ENCODE data around the gene C2CD5. TPM values are rescaled to one million over a fixed set of nuclear protein-coding genes. Genes with fewer than 3 reads are reported as not detected.

The C2CD5 gene
- total RNA-seq, 1 experiment from 2014 or later: 22.9 TPM

GRCh38 chr12:22538311-22538710, 6.0 kb downstream of the C2CD5 start:
- CTCF ChIA-PET: no interaction called here
- Histone ChIP-seq H3K4me1 (ENCODE audit: control insufficient read depth in 1 of 2, insufficient read depth in 2 of 2, low read length in 2 of 2) (peaks cover 0 to 3% of the 10 kb centered on the region in 2 experiments; a peak in 2 of 4 replicates), H2AFZ (ENCODE audit: low read depth, low read length, poor library complexity, severe bottlenecking) (no peak overlapping the region), H3K9ac (ENCODE audit: low read length) (no peak overlapping the region), H4K20me1 (ENCODE audit: insufficient read depth) (no peaks in the 10 kb centered on the region), H3K9me3 (ENCODE audit: control insufficient read depth in 1 of 2, insufficient read depth in 1 of 2, low read depth in 1 of 2, low read length in 2 of 2) (no peaks in the 10 kb centered on the region), H3K27me3 (ENCODE audit: insufficient read depth, low read length) (no peaks in the 10 kb centered on the region), H3K4me3 (replicated peaks in 1 of 2; ENCODE audit: low read depth in 1 of 2, low read length in 2 of 2) (no peak overlapping the region), H3K79me2 (ENCODE audit: insufficient read depth, low read length) (peaks cover 6% of the 10 kb centered on the region), H3K9me2 (ENCODE audit: insufficient read depth) (no peaks in the 10 kb centered on the region), H3K4me2 (ENCODE audit: low read length) (no peak overlapping the region), H3K36me3 (ENCODE audit: control insufficient read depth in 1 of 2, insufficient read depth in 2 of 2, low read length in 2 of 2) (peaks cover 0 to 2% of the 10 kb centered on the region in 2 experiments; a peak in 1 of 4 replicates), H3K27ac (ENCODE audit: low read depth, low read length) (no peak overlapping the region)
- BruUV-seq (replicated peaks): no TSS peak
- DNase-seq (ENCODE audit: low read depth, low spot score) (no peak), ATAC-seq (no peak)
- POLR2A ChIA-PET: no interaction called here
- intact Hi-C loops (cut with micrococcal nuclease): no loop called here
- no peak for TF ChIP-seq ZBTB33 (IDR thresholded peaks at IDR 0.05; ENCODE audit: extremely low read depth, insufficient replicate concordance, low read length)
- TF ChIP-seq JUND (IDR thresholded peaks at IDR 0.05): no peak
- no peak for TF ChIP-seq TCF7L2 (IDR thresholded peaks at IDR 0.05; ENCODE audit: borderline replicate concordance, extremely low read depth, insufficient read depth, insufficient read length)
- no peak for TF ChIP-seq CTCF (IDR thresholded peaks at IDR 0.05 in 2 of 3, conservative IDR thresholded peaks at IDR 0.05 in 1 of 3; ENCODE audit: borderline replicate concordance in 1 of 3, insufficient read depth in 1 of 3, low read depth in 2 of 3, low read length in 2 of 3)
- TF ChIP-seq RAD21 (IDR thresholded peaks at IDR 0.05; ENCODE audit: low read depth): no peak
- TF ChIP-seq CBX3 (IDR thresholded peaks at IDR 0.05; ENCODE audit: low read depth): no peak
- TF ChIP-seq MAX (IDR thresholded peaks at IDR 0.05): no peak
- TF ChIP-seq POLR2AphosphoS5 (IDR thresholded peaks at IDR 0.05; ENCODE audit: low read depth, low read length): no peak
- no peak for TF ChIP-seq ELF1 (IDR thresholded peaks at IDR 0.05; ENCODE audit: borderline replicate concordance, low read depth)
- TF ChIP-seq REST (IDR thresholded peaks at IDR 0.05; ENCODE audit: low read depth): no peak
- no peak for TF ChIP-seq SRF (IDR thresholded peaks at IDR 0.05; ENCODE audit: low read depth)
- no peak for TF ChIP-seq EZH2 (IDR thresholded peaks at IDR 0.05)
- no peak for TF ChIP-seq ZFX (IDR thresholded peaks at IDR 0.05)
- no peak for TF ChIP-seq ZNF274 (IDR thresholded peaks at IDR 0.05; ENCODE audit: low read depth, low read length)
- RAD21 ChIA-PET (ENCODE audit: low non-redundant PET in 1 of 2, low total read pairs in 2 of 2, uncharacterized antibody in 2 of 2, unreplicated experiment in 2 of 2): no interaction called here
